ENCODE data around the gene DMD.

The DMD gene

DNA sequence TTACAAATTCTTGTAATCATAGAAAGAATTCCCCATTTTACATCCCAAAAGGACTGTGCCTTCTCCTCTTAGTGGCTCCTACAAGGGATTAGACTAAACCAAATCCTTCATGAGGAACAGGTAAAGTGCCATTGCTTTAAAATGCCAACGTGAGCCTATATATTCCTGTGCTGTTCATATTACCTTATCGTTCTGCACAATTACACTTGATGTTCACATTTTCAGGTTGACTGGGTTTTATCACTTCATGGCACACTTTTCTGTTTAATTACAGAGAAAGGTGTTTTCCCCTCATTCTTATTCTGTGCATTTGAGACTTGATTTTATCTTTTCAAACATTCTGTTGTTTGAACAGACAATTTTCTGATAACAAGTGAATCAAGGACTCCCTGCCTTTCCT is 1493.9 kb downstream of the DMD start:
- Histone ChIP-seq H3K36me3 (ENCODE audit: control insufficient read depth in 1 of 2, insufficient read depth in 2 of 2, low read length in 2 of 2) (no peaks in the 10 kb centered on the region), H4K8ac (ENCODE audit: low read depth, low read length) (no peak overlapping the region), H2BK12ac (ENCODE audit: low read length) (no peak overlapping the region), H3K14ac (ENCODE audit: low read length) (no peak overlapping the region), H3K9me3 (ENCODE audit: insufficient read depth, low read depth, low read length) (no peaks in the 10 kb centered on the region), H3K9ac (ENCODE audit: low read length) (no peak overlapping the region), H2AFZ (ENCODE audit: insufficient read depth, low read length, poor library complexity) (no peak overlapping the region), H2BK120ac (ENCODE audit: insufficient read depth, low read length, poor library complexity) (no peak overlapping the region), H3K4me1 (ENCODE audit: control insufficient read depth in 1 of 2, insufficient read depth in 2 of 2, low read length in 2 of 2) (no peaks in the 10 kb centered on the region), H3K23ac (ENCODE audit: low read length) (no peak overlapping the region), H3K4ac (ENCODE audit: low read depth, low read length) (no peak overlapping the region), H4K12ac (ENCODE audit: low read depth, low read length) (no peak overlapping the region), H3K4me2 (ENCODE audit: low read length) (no peak overlapping the region), H3K79me2 (ENCODE audit: control insufficient read depth, insufficient read depth, low read length, poor library complexity) (no peaks in the 10 kb centered on the region), H3K27ac (ENCODE audit: low read depth, low read length) (no peak overlapping the region), H3K18ac (ENCODE audit: low read length) (no peak overlapping the region), H4K91ac (ENCODE audit: low read depth, low read length) (no peak overlapping the region), H3K4me3 (ENCODE audit: low read depth, low read length) (no peak overlapping the region), H2AK5ac (ENCODE audit: low read length) (no peak overlapping the region), H3K27me3 (ENCODE audit: insufficient read depth, low read length) (no peaks in the 10 kb centered on the region), H2BK5ac (ENCODE audit: low read depth, low read length, poor library complexity) (no peak overlapping the region), H3K79me1 (ENCODE audit: low read length) (no peaks in the 10 kb centered on the region)
- no CpG with 5 or more reads among the region's 2 CpGs for WGBS (ENCODE audit: extremely low coverage, insufficient coverage, insufficient read length)
- no peak for DNase-seq

DNA sequence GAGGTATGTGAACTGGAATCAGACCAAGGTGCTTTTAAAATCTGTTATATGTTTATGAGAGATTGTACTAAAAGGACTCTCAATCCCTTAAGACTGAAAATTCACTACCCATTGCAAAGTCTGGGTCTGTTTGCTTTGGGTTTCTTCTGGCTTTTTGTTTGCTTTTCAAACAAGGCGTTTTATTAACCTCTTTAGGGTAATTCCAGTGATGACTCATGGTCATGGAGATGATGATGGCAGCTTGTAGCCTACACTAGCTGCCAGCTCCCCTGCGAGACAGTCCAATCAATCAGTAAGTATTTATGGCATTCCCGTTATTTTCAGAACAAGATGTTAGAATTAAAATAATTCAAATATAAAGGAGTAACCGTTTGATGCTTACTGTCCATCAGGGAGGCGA is 1495.7 kb downstream of the DMD start:
- H4K91ac ChIP-seq (ENCODE audit: low read depth, low read length), result no peak overlapping the region
- no peak overlapping the region for H2BK12ac ChIP-seq (ENCODE audit: low read length)
- no peak overlapping the region for H2BK120ac ChIP-seq (ENCODE audit: insufficient read depth, low read length, poor library complexity)
- no peak overlapping the region for H3K18ac ChIP-seq (ENCODE audit: low read length)
- no peaks in the 10 kb centered on the region for H3K9me3 ChIP-seq (ENCODE audit: insufficient read depth, low read depth, low read length)
- no peak overlapping the region for H3K27ac ChIP-seq (ENCODE audit: low read depth, low read length)
- H3K4ac ChIP-seq (ENCODE audit: low read depth, low read length), result no peak overlapping the region
- H3K79me1 ChIP-seq (ENCODE audit: low read length), result no peaks in the 10 kb centered on the region
- no peak overlapping the region for H2BK5ac ChIP-seq (ENCODE audit: low read depth, low read length, poor library complexity)
- H3K27me3 ChIP-seq (ENCODE audit: insufficient read depth, low read length), result no peaks in the 10 kb centered on the region
- no peak overlapping the region for H3K14ac ChIP-seq (ENCODE audit: low read length)
- H3K36me3 ChIP-seq (ENCODE audit: control insufficient read depth in 1 of 2, insufficient read depth in 2 of 2, low read length in 2 of 2), result no peaks in the 10 kb centered on the region
- H4K12ac ChIP-seq (ENCODE audit: low read depth, low read length), result no peak overlapping the region
- no peak for DNase-seq
- H3K4me1 ChIP-seq (ENCODE audit: control insufficient read depth in 1 of 2, insufficient read depth in 2 of 2, low read length in 2 of 2), result no peaks in the 10 kb centered on the region
- no peak overlapping the region for H3K9ac ChIP-seq (ENCODE audit: low read length)
- H3K4me2 ChIP-seq (ENCODE audit: low read length), result no peak overlapping the region
- no peaks in the 10 kb centered on the region for H3K79me2 ChIP-seq (ENCODE audit: control insufficient read depth, insufficient read depth, low read length, poor library complexity)
- H2AFZ ChIP-seq (ENCODE audit: insufficient read depth, low read length, poor library complexity), result no peak overlapping the region
- no peak overlapping the region for H2AK5ac ChIP-seq (ENCODE audit: low read length)
- H3K23ac ChIP-seq (ENCODE audit: low read length), result no peak overlapping the region
- no peak overlapping the region for H4K8ac ChIP-seq (ENCODE audit: low read depth, low read length)
- H3K4me3 ChIP-seq (ENCODE audit: low read depth, low read length), result no peak overlapping the region
- no CpG with 5 or more reads among the region's 5 CpGs for WGBS (ENCODE audit: extremely low coverage, insufficient coverage, insufficient read length)

DNA sequence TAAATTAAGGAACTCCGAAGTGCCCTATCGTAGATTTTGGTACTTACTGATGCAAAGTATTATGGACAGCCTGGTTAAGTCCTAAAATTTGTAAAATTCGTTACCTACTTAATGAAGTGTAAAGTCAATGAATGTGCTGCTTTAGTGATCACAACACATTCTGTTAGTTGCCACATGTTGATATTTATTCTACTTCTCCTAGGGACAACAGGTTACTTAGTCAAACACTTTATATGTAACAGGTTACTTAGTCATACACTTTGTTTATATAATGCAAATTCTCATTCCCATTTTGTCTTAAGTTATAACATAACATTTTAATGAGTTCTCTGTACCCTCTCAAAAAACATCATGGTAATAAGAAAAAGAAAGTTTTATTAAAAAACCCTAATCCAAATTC is 1496.6 kb downstream of the DMD start:
- H3K27me3 ChIP-seq (ENCODE audit: insufficient read depth, low read length), result no peaks in the 10 kb centered on the region
- H4K8ac ChIP-seq (ENCODE audit: low read depth, low read length), result no peak overlapping the region
- H2AFZ ChIP-seq (ENCODE audit: insufficient read depth, low read length, poor library complexity), result no peak overlapping the region
- H2AK5ac ChIP-seq (ENCODE audit: low read length), result no peak overlapping the region
- H3K9ac ChIP-seq (ENCODE audit: low read length), result no peak overlapping the region
- H3K4me1 ChIP-seq (ENCODE audit: control insufficient read depth in 1 of 2, insufficient read depth in 2 of 2, low read length in 2 of 2), result no peaks in the 10 kb centered on the region
- H3K4me2 ChIP-seq (ENCODE audit: low read length), result no peak overlapping the region
- no peak overlapping the region for H3K23ac ChIP-seq (ENCODE audit: low read length)
- H3K79me1 ChIP-seq (ENCODE audit: low read length), result no peaks in the 10 kb centered on the region
- no peak for DNase-seq
- no peak overlapping the region for H2BK5ac ChIP-seq (ENCODE audit: low read depth, low read length, poor library complexity)
- no peaks in the 10 kb centered on the region for H3K79me2 ChIP-seq (ENCODE audit: control insufficient read depth, insufficient read depth, low read length, poor library complexity)
- no CpG with 5 or more reads among the region's 3 CpGs for WGBS (ENCODE audit: extremely low coverage, insufficient coverage, insufficient read length)
- no peaks in the 10 kb centered on the region for H3K36me3 ChIP-seq (ENCODE audit: control insufficient read depth in 1 of 2, insufficient read depth in 2 of 2, low read length in 2 of 2)
- no peak overlapping the region for H3K14ac ChIP-seq (ENCODE audit: low read length)
- no peak overlapping the region for H4K12ac ChIP-seq (ENCODE audit: low read depth, low read length)
- H3K9me3 ChIP-seq (ENCODE audit: insufficient read depth, low read depth, low read length), result no peaks in the 10 kb centered on the region
- no peak overlapping the region for H3K4ac ChIP-seq (ENCODE audit: low read depth, low read length)
- H3K27ac ChIP-seq (ENCODE audit: low read depth, low read length), result no peak overlapping the region
- no peak overlapping the region for H4K91ac ChIP-seq (ENCODE audit: low read depth, low read length)
- no peak overlapping the region for H3K18ac ChIP-seq (ENCODE audit: low read length)
- H3K4me3 ChIP-seq (ENCODE audit: low read depth, low read length), result no peak overlapping the region
- H2BK12ac ChIP-seq (ENCODE audit: low read length), result no peak overlapping the region
- H2BK120ac ChIP-seq (ENCODE audit: insufficient read depth, low read length, poor library complexity), result no peak overlapping the region

DNA sequence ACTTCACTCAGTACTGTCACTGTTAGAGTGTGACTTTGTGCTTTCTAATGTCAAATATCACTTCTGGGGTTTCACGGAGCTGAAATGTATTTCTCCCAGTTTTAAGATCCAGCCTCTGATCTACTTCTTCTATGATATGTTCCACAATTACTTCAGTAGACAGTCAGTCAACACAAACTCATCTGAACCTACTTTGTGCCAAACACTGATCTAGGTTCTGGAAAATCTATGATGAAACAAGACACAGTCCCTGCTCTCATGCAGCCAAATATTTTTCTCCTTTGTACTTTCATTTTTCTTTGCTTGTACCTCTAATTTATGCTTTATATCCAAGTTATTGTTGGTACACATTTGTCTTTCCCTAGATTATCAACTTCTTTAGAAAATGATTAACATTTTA is 1498.2 kb downstream of the DMD start:
- no peak overlapping the region for H2BK120ac ChIP-seq (ENCODE audit: insufficient read depth, low read length, poor library complexity)
- H3K79me1 ChIP-seq (ENCODE audit: low read length), result no peaks in the 10 kb centered on the region
- H3K9ac ChIP-seq (ENCODE audit: low read length), result no peak overlapping the region
- H2AFZ ChIP-seq (ENCODE audit: insufficient read depth, low read length, poor library complexity), result no peak overlapping the region
- no peak overlapping the region for H4K91ac ChIP-seq (ENCODE audit: low read depth, low read length)
- H3K27ac ChIP-seq (ENCODE audit: low read depth, low read length), result no peak overlapping the region
- no peak overlapping the region for H3K4me3 ChIP-seq (ENCODE audit: low read depth, low read length)
- H3K4ac ChIP-seq (ENCODE audit: low read depth, low read length), result no peak overlapping the region
- no peak overlapping the region for H3K23ac ChIP-seq (ENCODE audit: low read length)
- H4K12ac ChIP-seq (ENCODE audit: low read depth, low read length), result no peak overlapping the region
- H2AK5ac ChIP-seq (ENCODE audit: low read length), result no peak overlapping the region
- H2BK5ac ChIP-seq (ENCODE audit: low read depth, low read length, poor library complexity), result no peak overlapping the region
- H3K36me3 ChIP-seq (ENCODE audit: control insufficient read depth in 1 of 2, insufficient read depth in 2 of 2, low read length in 2 of 2), result no peaks in the 10 kb centered on the region
- H3K14ac ChIP-seq (ENCODE audit: low read length), result no peak overlapping the region
- no peak overlapping the region for H3K18ac ChIP-seq (ENCODE audit: low read length)
- WGBS (ENCODE audit: extremely low coverage, insufficient coverage, insufficient read length), result no CpG with 5 or more reads among the region's 1 CpG
- no peaks in the 10 kb centered on the region for H3K9me3 ChIP-seq (ENCODE audit: insufficient read depth, low read depth, low read length)
- no peak overlapping the region for H2BK12ac ChIP-seq (ENCODE audit: low read length)
- H4K8ac ChIP-seq (ENCODE audit: low read depth, low read length), result no peak overlapping the region
- no peak for DNase-seq
- H3K4me2 ChIP-seq (ENCODE audit: low read length), result no peak overlapping the region
- H3K27me3 ChIP-seq (ENCODE audit: insufficient read depth, low read length), result no peaks in the 10 kb centered on the region
- H3K4me1 ChIP-seq (ENCODE audit: control insufficient read depth in 1 of 2, insufficient read depth in 2 of 2, low read length in 2 of 2), result no peaks in the 10 kb centered on the region
- H3K79me2 ChIP-seq (ENCODE audit: control insufficient read depth, insufficient read depth, low read length, poor library complexity), result no peaks in the 10 kb centered on the region

All from trophoblast cell (in vitro differentiated cells and primary cell).